Activated CD8-positive, alpha-beta T cell treated with anti-CD3 and anti-CD28 coated beads for 36 hours (primary cell): Measurements from ENCODE around the gene PLXNA1. TPM values are rescaled to one million over a fixed set of nuclear protein-coding genes. Genes with fewer than 3 reads are reported as not detected.

ENCODE experiments used
- ATAC-seq: fragments of 200-7000 bp; cut with Tn5 transposase; one replicate; pipeline ENCODE4 v1.10.0; 2021; ENCODE audit warnings: mild to moderate bottlenecking, moderate library complexity
- CTCF ChIA-PET: fragments of 350-600 bp; sonication (Branson Sonifier 250); formaldehyde crosslinking; loops from one replicate; lab custom pipeline; 2021; ENCODE audit warnings: antibody characterized with exemption; lab: Charles Lee
- POLR2A ChIA-PET: fragments of 350-600 bp; sonication (Branson Sonifier 250); formaldehyde crosslinking; loops from one replicate; lab custom pipeline; 2021; ENCODE audit warnings: antibody characterized with exemption; lab: Charles Lee
- DNase-seq: peaks from one replicate; pipeline ENCODE4 v3.0.0-alpha.2; 2020
- H3K27ac Mint-ChIP-seq: one replicate; pipeline ENCODE4 v1.8.0; 2021; ENCODE audit warnings: mild to moderate bottlenecking, mixed read lengths
- H3K27me3 Mint-ChIP-seq: one replicate; pipeline ENCODE4 v1.8.0; 2021; ENCODE audit warnings: mixed read lengths
- H3K36me3 Mint-ChIP-seq: one replicate; pipeline ENCODE4 v1.8.0; 2021; ENCODE audit warnings: low read depth, mixed read lengths
- H3K4me1 Mint-ChIP-seq: one replicate; pipeline ENCODE4 v1.8.0; 2021; ENCODE audit warnings: low read depth, mixed read lengths
- H3K4me3 Mint-ChIP-seq: one replicate; pipeline ENCODE4 v1.8.0; 2021; ENCODE audit warnings: mild to moderate bottlenecking, moderate library complexity, mixed read lengths
- H3K9me3 Mint-ChIP-seq: one replicate; pipeline ENCODE4 v1.8.0; 2021; ENCODE audit warnings: mixed read lengths
- CTCF ChIP-seq: fragments of 200-600 bp; IDR thresholded peaks from one replicate; pipeline ENCODE4 v1.8.0; 2022; ENCODE audit warnings: antibody characterized with exemption, mild to moderate bottlenecking
- intact Hi-C: fragments of 100-400 bp; cut with micrococcal nuclease; formaldehyde crosslinking; loops from one replicate; pipeline ENCODE4 v1.10.0; 2022
- total RNA-seq, 2 experiments: library from RNA; stranded (reverse); gene quantifications; one replicate each; pipeline ENCODE4 v1.2.3, GENCODE V29; 2021

PLXNA1 gene
- total RNA-seq, 2 experiments from 2014 or later = 5.1 to 6.6 TPM

DNA sequence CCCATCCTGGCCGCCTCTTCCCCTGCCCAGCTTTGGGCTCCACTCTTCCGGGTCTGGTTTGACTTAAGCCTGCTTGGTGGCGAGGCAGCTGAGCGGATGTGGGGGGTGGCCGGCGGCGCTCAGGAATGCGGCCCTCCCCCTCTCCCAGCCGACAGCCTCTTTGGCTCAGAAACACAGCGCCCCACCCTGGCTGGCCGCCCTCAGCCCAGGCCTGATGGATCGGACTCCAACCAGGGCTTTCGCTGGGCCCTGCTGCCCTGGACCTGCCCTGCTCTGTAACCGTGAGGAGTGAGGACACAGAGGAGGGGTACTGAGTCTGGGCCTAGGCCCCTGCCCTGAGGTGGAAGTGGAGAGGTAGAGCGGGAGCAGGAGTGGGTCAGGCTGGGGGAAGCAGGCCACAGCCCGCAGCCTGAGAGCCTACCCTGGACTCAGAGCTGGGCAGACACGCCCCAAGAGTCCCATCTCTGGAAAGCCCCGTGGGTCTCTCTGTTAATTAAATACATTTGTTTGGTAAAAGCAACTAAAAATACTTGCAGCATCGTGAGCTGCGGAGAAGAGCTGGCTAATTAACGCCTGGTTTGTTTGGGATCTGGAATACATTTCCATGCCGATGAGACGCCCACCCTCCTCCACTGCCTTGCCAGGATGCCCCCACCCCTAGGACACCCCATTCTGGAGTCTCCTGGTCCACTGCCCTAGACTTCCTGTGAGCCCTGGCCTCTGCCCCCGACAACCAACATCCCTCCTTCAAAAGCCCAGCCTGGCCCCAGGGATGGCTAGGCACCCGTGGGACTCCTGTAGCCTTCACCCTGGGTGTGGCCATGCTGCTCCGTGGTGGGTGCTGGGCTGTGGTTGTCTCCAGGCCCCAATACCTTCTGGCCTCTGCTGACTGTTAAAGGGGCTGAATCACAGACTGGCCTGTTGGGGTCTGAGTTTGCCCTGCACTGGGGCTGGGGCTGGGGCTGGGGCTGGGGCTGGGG is 19.6 kb downstream of the PLXNA1 start:
- ATAC-seq = peak; percentile 55
- H3K27ac Mint-ChIP-seq = no peak overlapping the region
- POLR2A ChIA-PET = interaction anchor here (0.6 kb wide), 1 partner anchor 781 kb away, joined by 3 read pairs; no protein-coding TSS in a partner anchor

DNA sequence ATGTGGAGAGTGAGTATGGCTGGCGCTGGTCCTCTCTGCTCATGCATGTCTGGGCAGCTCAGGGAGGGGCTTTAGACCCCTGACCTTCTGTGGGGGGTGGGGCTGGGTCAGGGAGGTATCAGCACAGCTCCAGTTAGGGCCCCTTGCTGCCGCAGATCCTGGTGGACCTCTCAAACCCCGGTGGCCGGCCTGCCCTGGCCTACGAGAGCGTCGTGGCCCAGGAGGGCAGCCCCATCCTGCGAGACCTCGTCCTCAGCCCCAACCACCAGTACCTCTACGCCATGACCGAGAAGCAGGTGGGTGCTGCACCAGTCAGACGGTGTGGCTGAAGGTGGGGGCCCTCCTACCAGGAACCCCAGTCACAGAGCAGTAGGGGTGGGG is 20.2 kb downstream of the PLXNA1 start:
- no peak for ATAC-seq
- Mint-ChIP-seq H3K9me3 (no peaks in the 10 kb centered on the region), H3K27ac (no peak overlapping the region), H3K4me3 (no peak overlapping the region), H3K4me1 (no peaks in the 10 kb centered on the region), H3K36me3 (no peaks in the 10 kb centered on the region), H3K27me3 (no peaks in the 10 kb centered on the region)
- POLR2A ChIA-PET = no interaction called here
- CTCF ChIA-PET = no interaction called here
- TF ChIP-seq CTCF = no peak
- intact Hi-C loops = no loop called here
- no peak for DNase-seq

More for the DNA sequence above, 19.6 kb downstream of the PLXNA1 start:
- Mint-ChIP-seq H3K4me1 (no peaks in the 10 kb centered on the region), H3K4me3 (no peak overlapping the region), H3K36me3 (no peaks in the 10 kb centered on the region), H3K27me3 (no peaks in the 10 kb centered on the region), H3K9me3 (no peaks in the 10 kb centered on the region)
- no peak for TF ChIP-seq CTCF
- intact Hi-C loops = no loop called here
- CTCF ChIA-PET = no interaction called here
- DNase-seq = peak; percentile 19

DNA sequence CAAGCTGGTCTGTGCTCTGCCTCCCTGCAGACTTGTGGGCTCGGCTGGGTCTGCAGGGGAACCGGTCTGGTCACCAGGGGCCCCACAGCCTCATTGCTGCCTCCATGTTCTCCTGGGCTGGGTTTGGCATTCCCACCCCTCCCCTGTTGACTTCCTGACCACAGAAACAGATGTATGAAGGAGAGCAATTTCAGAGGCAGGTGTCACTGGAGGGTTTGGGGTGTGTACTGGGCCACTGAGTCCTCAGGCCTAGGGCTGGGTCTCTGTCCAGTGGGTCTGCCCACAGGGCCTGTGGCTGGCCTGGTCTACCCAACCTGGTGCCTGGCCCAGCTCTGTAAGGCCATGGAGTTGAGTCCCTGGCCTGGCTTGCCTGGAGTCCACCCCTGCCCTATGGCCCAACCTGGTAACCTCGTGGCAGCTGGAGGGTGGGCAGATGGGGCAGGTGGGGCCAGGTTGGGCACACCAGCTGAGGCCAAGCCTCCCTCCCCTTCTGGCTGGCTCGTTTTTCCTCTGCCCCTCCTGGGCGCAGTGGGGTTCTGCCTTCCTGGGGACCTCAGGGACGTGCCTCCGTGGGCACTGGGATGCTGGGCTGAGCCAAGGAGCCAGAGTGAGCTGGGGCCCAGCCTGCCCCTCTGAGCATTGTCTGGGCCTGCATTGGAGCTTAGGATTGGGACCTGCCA is 20.8 kb downstream of the PLXNA1 start:
- no peak for TF ChIP-seq CTCF
- H3K27ac Mint-ChIP-seq = no peak overlapping the region
- no peaks in the 10 kb centered on the region for H3K9me3 Mint-ChIP-seq
- ChIA-PET CTCF (no interaction called here), POLR2A (no interaction called here)
- no peak for ATAC-seq
- H3K4me1 Mint-ChIP-seq = no peaks in the 10 kb centered on the region
- H3K27me3 Mint-ChIP-seq = no peaks in the 10 kb centered on the region
- no peak for DNase-seq
- no peaks in the 10 kb centered on the region for H3K36me3 Mint-ChIP-seq
- intact Hi-C loops = no loop called here
- H3K4me3 Mint-ChIP-seq = no peak overlapping the region

DNA sequence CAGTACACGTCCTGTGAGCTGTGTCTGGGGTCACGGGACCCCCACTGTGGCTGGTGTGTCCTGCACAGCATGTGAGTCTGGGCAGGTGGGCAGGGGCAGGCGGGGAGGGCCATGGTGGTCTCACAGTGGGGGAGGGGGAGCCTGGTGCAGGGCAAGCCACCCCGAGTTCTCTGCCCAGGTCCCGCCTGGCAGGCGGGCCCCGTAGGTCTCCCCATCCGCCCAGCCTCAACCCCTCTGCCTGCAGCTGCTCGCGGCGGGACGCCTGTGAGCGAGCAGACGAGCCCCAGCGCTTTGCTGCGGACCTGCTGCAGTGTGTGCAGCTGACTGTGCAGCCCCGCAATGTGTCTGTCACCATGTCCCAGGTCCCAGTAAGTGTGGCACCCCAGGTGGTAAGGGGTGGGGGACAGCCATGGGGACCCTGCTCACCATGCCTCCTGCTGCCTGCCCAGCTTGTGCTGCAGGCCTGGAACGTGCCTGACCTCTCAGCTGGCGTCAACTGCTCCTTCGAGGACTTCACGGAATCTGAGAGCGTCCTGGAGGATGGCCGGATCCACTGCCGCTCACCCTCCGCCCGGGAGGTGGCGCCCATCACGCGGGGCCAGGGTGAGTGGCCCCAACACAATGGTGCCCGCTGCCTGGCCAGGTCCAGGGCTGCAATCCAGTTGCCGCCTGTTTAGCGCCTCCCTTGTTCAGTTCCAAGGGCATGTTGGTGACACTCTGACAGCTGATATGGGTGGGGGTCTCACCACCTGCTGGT is 21.9 kb downstream of the PLXNA1 start:
- ChIA-PET POLR2A (no interaction called here), CTCF (no interaction called here)
- Mint-ChIP-seq H3K4me1 (no peaks in the 10 kb centered on the region), H3K27me3 (no peaks in the 10 kb centered on the region), H3K27ac (no peak overlapping the region), H3K9me3 (no peaks in the 10 kb centered on the region), H3K4me3 (no peak overlapping the region), H3K36me3 (no peaks in the 10 kb centered on the region)
- no peak for TF ChIP-seq CTCF
- ATAC-seq (no peak), DNase-seq (no peak)
- intact Hi-C loops = no loop called here
